ENCODE measurements around the gene PCDHA1.

The PCDHA1 gene

DNA sequence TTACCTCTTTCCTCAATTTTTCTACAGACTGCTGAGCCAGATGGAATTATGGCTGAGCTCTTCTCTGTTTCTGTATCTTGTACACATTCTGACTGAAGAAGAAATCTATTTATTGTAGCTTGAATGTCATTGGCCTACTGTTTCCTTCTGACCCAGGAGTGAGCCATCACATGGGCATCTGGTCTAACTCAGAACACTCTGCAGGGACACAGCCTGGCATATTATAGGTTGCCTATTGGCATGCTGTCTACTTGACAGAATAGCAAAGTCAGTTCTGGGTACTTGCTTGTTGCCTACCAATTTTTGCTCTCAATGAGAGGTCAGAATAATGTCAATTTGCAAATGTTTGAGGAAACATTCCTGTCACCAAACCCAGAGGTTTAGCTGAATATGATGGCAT, 187.6 kb downstream of the PCDHA1 start:
- Histone ChIP-seq H3K27me3 (ENCODE audit: control insufficient read depth in 1 of 2, insufficient read depth in 2 of 2, low read length in 2 of 2) (no peaks in the 10 kb centered on the region), H3K4me3 (ENCODE audit: low read length in 2 of 2) (no peak overlapping the region), H3K9ac (ENCODE audit: low read length in 2 of 2) (no peak overlapping the region), H3K9me3 (ENCODE audit: control insufficient read depth in 2 of 2, low read length in 2 of 2) (no peaks in the 10 kb centered on the region), H3K4me1 (ENCODE audit: control insufficient read depth, insufficient read depth, low read length) (no peaks in the 10 kb centered on the region), H3K36me3 (ENCODE audit: control insufficient read depth in 2 of 2, insufficient read depth in 2 of 2, low read length in 2 of 2) (no peaks in the 10 kb centered on the region), H3K27ac (ENCODE audit: low read length) (no peak overlapping the region)

- H3K36me3 ChIP-seq (ENCODE audit: control insufficient read depth in 2 of 2, insufficient read depth in 2 of 2, low read length in 2 of 2) = no peaks in the 10 kb centered on the region
- no peaks in the 10 kb centered on the region for H3K4me1 ChIP-seq (ENCODE audit: control insufficient read depth, insufficient read depth, low read length)
- H3K27ac ChIP-seq (ENCODE audit: low read length) = no peak overlapping the region
- H3K9ac ChIP-seq (ENCODE audit: low read length in 2 of 2) = no peak overlapping the region
- H3K4me3 ChIP-seq (ENCODE audit: low read length in 2 of 2) = no peak overlapping the region
- no peaks in the 10 kb centered on the region for H3K27me3 ChIP-seq (ENCODE audit: control insufficient read depth in 1 of 2, insufficient read depth in 2 of 2, low read length in 2 of 2)
- no peaks in the 10 kb centered on the region for H3K9me3 ChIP-seq (ENCODE audit: control insufficient read depth in 2 of 2, low read length in 2 of 2)
These were observed 191.1 kb downstream of the PCDHA1 start for GRCh38 chr5:140977003-140977402.

DNA sequence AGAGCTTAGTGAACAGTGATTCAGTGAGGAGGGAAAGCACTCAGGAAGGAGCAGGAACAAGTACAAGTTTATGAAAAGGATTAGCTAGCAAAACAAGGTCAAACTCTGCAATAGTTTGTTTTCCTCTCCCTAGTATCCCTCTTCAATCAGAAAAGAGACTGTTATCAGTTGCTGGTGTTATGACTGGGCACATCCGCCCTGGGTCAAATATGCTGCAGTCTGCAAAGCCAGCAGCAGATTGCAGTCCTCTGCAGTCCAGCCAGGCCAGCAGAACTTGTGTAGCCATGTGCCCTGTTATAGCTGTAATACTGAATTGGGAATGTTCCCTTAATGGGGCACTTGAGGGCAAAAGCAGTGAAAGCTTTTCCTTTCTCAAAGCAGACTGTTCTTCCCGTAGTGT, 192.3 kb downstream of the PCDHA1 start:
- no peaks in the 10 kb centered on the region for H3K4me1 ChIP-seq (ENCODE audit: control insufficient read depth, insufficient read depth, low read length)
- no peaks in the 10 kb centered on the region for H3K9me3 ChIP-seq (ENCODE audit: control insufficient read depth in 2 of 2, low read length in 2 of 2)
- H3K27ac ChIP-seq (ENCODE audit: low read length) = no peak overlapping the region
- no peak overlapping the region for H3K9ac ChIP-seq (ENCODE audit: low read length in 2 of 2)
- no peaks in the 10 kb centered on the region for H3K36me3 ChIP-seq (ENCODE audit: control insufficient read depth in 2 of 2, insufficient read depth in 2 of 2, low read length in 2 of 2)
- H3K4me3 ChIP-seq (ENCODE audit: low read length in 2 of 2) = no peak overlapping the region
- no peaks in the 10 kb centered on the region for H3K27me3 ChIP-seq (ENCODE audit: control insufficient read depth in 1 of 2, insufficient read depth in 2 of 2, low read length in 2 of 2)

DNA sequence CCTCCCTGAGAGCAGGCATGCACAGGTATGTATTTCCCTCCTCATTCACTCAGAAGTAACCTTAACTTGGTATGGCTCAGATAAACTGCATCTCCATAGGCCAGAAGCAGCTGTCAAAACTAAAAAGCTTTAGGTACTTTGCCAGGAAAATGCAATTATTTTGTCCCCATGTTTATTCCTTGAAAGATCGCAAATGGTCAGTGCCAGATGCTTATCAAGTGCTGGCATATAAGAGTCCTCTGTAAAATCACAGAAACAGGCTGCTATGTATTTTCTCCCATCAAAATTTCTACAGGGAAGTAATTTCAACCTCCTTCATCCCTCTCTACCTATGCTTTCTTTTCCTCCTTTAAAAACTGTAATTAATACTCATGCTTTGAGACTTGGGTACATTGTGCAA, 193.0 kb downstream of the PCDHA1 start:
- no peak overlapping the region for H3K9ac ChIP-seq (ENCODE audit: low read length in 2 of 2)
- no peaks in the 10 kb centered on the region for H3K9me3 ChIP-seq (ENCODE audit: control insufficient read depth in 2 of 2, low read length in 2 of 2)
- H3K4me1 ChIP-seq (ENCODE audit: control insufficient read depth, insufficient read depth, low read length) = no peaks in the 10 kb centered on the region
- H3K27me3 ChIP-seq (ENCODE audit: control insufficient read depth in 1 of 2, insufficient read depth in 2 of 2, low read length in 2 of 2) = no peaks in the 10 kb centered on the region
- no peak overlapping the region for H3K27ac ChIP-seq (ENCODE audit: low read length)
- H3K36me3 ChIP-seq (ENCODE audit: control insufficient read depth in 2 of 2, insufficient read depth in 2 of 2, low read length in 2 of 2) = no peaks in the 10 kb centered on the region
- no peak overlapping the region for H3K4me3 ChIP-seq (ENCODE audit: low read length in 2 of 2)

DNA sequence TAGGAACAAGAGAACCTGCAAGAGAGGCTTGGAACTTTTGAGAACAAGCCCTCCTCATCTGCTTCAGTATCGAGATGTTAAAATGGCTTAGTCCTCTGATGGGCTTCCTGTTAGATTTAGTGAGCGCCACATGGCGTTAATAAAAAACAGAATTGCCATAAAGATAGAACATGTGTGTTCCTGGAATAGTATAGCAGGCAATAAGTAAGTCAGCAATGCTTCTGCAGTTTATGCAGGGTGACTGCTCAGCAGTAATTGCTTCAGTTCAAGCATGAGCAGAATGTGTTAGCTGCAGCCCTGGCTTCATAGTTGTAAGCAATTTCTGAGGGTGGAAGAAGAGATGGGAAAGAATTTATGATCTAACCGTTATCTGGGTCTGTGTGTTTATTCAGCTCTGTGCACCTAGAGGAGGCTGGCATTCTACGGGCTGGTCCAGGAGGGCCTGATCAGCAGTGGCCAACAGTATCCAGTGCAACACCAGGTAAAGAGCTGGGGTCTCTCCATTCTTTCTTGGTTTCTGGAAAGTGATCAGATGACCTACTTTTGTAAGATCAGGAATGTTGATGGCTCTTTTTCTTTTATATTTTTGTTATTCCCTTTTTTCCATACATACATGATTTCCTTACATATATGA, 196.3 kb downstream of the PCDHA1 start:
- H3K9ac ChIP-seq (ENCODE audit: low read length in 2 of 2) = no peak overlapping the region
- H3K36me3 ChIP-seq (ENCODE audit: control insufficient read depth in 2 of 2, insufficient read depth in 2 of 2, low read length in 2 of 2) = no peaks in the 10 kb centered on the region
- no peaks in the 10 kb centered on the region for H3K9me3 ChIP-seq (ENCODE audit: control insufficient read depth in 2 of 2, low read length in 2 of 2)
- no peak overlapping the region for H3K4me3 ChIP-seq (ENCODE audit: low read length in 2 of 2)
- no peaks in the 10 kb centered on the region for H3K27me3 ChIP-seq (ENCODE audit: control insufficient read depth in 1 of 2, insufficient read depth in 2 of 2, low read length in 2 of 2)
- no peaks in the 10 kb centered on the region for H3K4me1 ChIP-seq (ENCODE audit: control insufficient read depth, insufficient read depth, low read length)
- no peak overlapping the region for H3K27ac ChIP-seq (ENCODE audit: low read length)

GRCh38 chr5:140986117-140986521, 200.2 kb downstream of the PCDHA1 start:
- H3K4me3 ChIP-seq (ENCODE audit: low read length in 2 of 2) = no peak overlapping the region
- no peak overlapping the region for H3K9ac ChIP-seq (ENCODE audit: low read length in 2 of 2)
- no peaks in the 10 kb centered on the region for H3K36me3 ChIP-seq (ENCODE audit: control insufficient read depth in 2 of 2, insufficient read depth in 2 of 2, low read length in 2 of 2)
- H3K4me1 ChIP-seq (ENCODE audit: control insufficient read depth, insufficient read depth, low read length) = no peaks in the 10 kb centered on the region
- no peak overlapping the region for H3K27ac ChIP-seq (ENCODE audit: low read length)
- H3K27me3 ChIP-seq (ENCODE audit: control insufficient read depth in 1 of 2, insufficient read depth in 2 of 2, low read length in 2 of 2) = peaks cover 0 to 2% of the 10 kb centered on the region in 2 donors
- H3K9me3 ChIP-seq (ENCODE audit: control insufficient read depth in 2 of 2, low read length in 2 of 2) = no peaks in the 10 kb centered on the region

DNA sequence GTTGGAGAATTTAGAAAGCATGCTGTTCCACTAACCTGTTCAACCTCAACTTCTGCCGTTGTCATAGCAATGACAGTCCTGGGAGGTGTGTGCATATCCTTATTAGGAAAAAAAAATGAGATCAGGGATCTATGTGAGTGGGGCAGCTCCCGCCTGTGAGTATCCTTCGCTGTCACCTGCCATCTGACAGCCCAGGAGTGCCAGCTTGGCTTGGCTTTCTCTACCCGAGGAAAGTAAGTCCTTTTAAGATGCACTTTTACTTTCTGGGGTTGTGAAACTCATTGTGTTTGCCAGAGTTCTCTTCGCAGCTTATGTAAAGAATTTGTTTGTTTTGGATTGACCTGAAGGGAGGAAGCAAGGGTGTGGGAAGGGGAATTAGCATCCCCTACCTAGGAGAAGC, 202.2 kb downstream of the PCDHA1 start:
- Histone ChIP-seq H3K27ac (ENCODE audit: low read length) (no peak overlapping the region), H3K9ac (ENCODE audit: low read length in 2 of 2) (no peak overlapping the region), H3K36me3 (ENCODE audit: control insufficient read depth in 2 of 2, insufficient read depth in 2 of 2, low read length in 2 of 2) (no peaks in the 10 kb centered on the region), H3K4me3 (ENCODE audit: low read length in 2 of 2) (no peak overlapping the region), H3K4me1 (ENCODE audit: control insufficient read depth, insufficient read depth, low read length) (no peaks in the 10 kb centered on the region), H3K9me3 (ENCODE audit: control insufficient read depth in 2 of 2, low read length in 2 of 2) (no peaks in the 10 kb centered on the region), H3K27me3 (ENCODE audit: control insufficient read depth in 1 of 2, insufficient read depth in 2 of 2, low read length in 2 of 2) (peaks cover 0 to 2% of the 10 kb centered on the region in 2 donors)

GRCh38 chr5:140988608-140989007, 202.7 kb downstream of the PCDHA1 start:
- H3K27me3 ChIP-seq (ENCODE audit: control insufficient read depth in 1 of 2, insufficient read depth in 2 of 2, low read length in 2 of 2) = peaks cover 0 to 2% of the 10 kb centered on the region in 2 donors
- H3K27ac ChIP-seq (ENCODE audit: low read length) = no peak overlapping the region
- no peak overlapping the region for H3K4me3 ChIP-seq (ENCODE audit: low read length in 2 of 2)
- H3K4me1 ChIP-seq (ENCODE audit: control insufficient read depth, insufficient read depth, low read length) = no peaks in the 10 kb centered on the region
- H3K9ac ChIP-seq (ENCODE audit: low read length in 2 of 2) = no peak overlapping the region
- no peaks in the 10 kb centered on the region for H3K36me3 ChIP-seq (ENCODE audit: control insufficient read depth in 2 of 2, insufficient read depth in 2 of 2, low read length in 2 of 2)
- H3K9me3 ChIP-seq (ENCODE audit: control insufficient read depth in 2 of 2, low read length in 2 of 2) = no peaks in the 10 kb centered on the region

DNA sequence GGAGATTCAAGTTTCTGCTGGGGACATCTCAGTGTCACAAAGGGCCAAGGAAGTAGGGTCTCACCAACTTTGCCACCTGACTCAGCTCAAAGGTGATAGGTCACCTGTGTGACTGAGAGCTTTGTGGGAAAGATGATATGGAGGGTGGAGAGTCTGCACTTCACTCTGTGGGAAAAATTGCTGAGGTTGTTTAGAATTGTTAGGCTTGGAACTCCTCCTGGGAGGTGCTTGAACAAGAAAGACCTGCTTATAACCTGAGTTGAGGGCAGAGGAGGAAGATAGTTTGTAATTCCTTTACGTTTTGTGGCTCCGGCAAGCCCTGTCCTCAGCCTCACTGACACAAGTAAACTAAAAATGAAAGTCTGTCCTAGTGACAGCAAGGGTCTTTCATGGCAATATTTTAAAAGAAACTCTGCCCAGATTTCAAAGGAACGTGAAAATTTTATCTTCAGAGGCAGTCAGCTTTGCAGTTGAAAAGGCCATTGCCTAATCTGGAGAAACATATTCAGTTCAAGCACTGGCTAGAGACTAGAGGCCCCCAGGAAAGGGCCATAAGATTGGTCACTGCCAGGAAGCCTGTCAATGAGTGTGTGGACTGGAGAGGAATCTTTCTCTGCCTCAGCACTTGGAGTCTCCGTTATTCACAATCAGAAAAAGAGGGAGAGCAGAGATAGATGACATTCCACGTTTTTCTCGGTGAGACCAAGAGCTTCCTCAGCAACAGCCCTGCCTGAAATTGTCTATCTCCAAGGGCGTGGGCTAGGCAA, 203.5 kb downstream of the PCDHA1 start:
- H3K4me1 ChIP-seq (ENCODE audit: control insufficient read depth, insufficient read depth, low read length) = no peaks in the 10 kb centered on the region
- peaks cover 0 to 2% of the 10 kb centered on the region in 2 donors for H3K27me3 ChIP-seq (ENCODE audit: control insufficient read depth in 1 of 2, insufficient read depth in 2 of 2, low read length in 2 of 2)
- H3K9ac ChIP-seq (ENCODE audit: low read length in 2 of 2) = no peak overlapping the region
- H3K27ac ChIP-seq (ENCODE audit: low read length) = no peak overlapping the region
- no peaks in the 10 kb centered on the region for H3K36me3 ChIP-seq (ENCODE audit: control insufficient read depth in 2 of 2, insufficient read depth in 2 of 2, low read length in 2 of 2)
- H3K4me3 ChIP-seq (ENCODE audit: low read length in 2 of 2) = no peak overlapping the region
- no peaks in the 10 kb centered on the region for H3K9me3 ChIP-seq (ENCODE audit: control insufficient read depth in 2 of 2, low read length in 2 of 2)

DNA sequence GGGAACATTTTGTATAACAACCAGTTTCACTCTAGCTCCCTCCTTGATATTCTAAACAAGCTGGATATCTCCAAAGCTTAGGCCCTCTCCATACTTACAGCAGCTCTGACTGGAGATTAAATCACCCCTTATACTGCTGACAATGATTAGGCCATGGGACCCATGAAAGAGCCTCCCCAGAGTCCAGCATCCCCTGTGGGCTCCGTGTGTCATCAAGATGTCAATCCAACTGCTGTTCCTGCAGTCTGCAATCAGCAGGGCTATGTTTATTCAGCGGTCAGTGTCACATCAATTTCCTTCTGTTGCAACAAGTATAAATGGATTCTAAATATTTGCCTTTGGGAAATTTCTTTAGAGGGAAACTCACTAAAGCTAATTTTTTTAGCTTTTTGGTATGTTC, 206.9 kb downstream of the PCDHA1 start:
- Histone ChIP-seq H3K9me3 (ENCODE audit: control insufficient read depth in 2 of 2, low read length in 2 of 2) (no peaks in the 10 kb centered on the region), H3K27me3 (ENCODE audit: control insufficient read depth in 1 of 2, insufficient read depth in 2 of 2, low read length in 2 of 2) (peaks cover 0 to 2% of the 10 kb centered on the region in 2 donors), H3K9ac (ENCODE audit: low read length in 2 of 2) (no peak overlapping the region), H3K4me3 (ENCODE audit: low read length in 2 of 2) (no peak overlapping the region), H3K4me1 (ENCODE audit: control insufficient read depth, insufficient read depth, low read length) (no peaks in the 10 kb centered on the region), H3K27ac (ENCODE audit: low read length) (no peak overlapping the region), H3K36me3 (ENCODE audit: control insufficient read depth in 2 of 2, insufficient read depth in 2 of 2, low read length in 2 of 2) (no peaks in the 10 kb centered on the region)

DNA sequence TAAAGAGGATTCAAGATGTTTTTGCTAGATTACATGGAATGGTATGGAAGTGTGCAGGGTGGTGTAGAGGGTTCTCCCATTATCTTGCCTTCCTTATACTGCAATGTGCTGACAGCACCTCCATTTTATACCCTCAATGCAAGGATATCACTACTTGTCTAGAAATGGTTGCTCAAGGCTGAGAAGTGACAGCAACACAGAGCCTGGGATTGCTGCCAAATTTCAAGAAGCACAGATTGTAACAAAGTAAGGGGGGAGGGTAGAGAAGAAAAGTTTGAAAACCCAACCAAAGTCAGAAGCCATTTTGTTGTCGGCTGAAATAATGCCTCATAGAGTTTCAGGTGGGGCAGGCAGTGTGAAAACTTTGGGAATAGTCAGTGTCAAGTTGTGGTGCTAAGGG, 210.1 kb downstream of the PCDHA1 start:
- no peak overlapping the region for H3K4me3 ChIP-seq (ENCODE audit: low read length in 2 of 2)
- no peak overlapping the region for H3K9ac ChIP-seq (ENCODE audit: low read length in 2 of 2)
- H3K27me3 ChIP-seq (ENCODE audit: control insufficient read depth in 1 of 2, insufficient read depth in 2 of 2, low read length in 2 of 2) = peaks cover 0 to 4% of the 10 kb centered on the region in 2 donors
- H3K9me3 ChIP-seq (ENCODE audit: control insufficient read depth in 2 of 2, low read length in 2 of 2) = no peaks in the 10 kb centered on the region
- H3K4me1 ChIP-seq (ENCODE audit: control insufficient read depth, insufficient read depth, low read length) = no peaks in the 10 kb centered on the region
- H3K36me3 ChIP-seq (ENCODE audit: control insufficient read depth in 2 of 2, insufficient read depth in 2 of 2, low read length in 2 of 2) = no peaks in the 10 kb centered on the region
- no peak overlapping the region for H3K27ac ChIP-seq (ENCODE audit: low read length)
